SK-N-SH (cell line): ENCODE measurements around the gene PTTG1IP. TPM values are rescaled to one million over a fixed set of nuclear protein-coding genes. Genes with fewer than 3 reads are reported as not detected.

Experiments used
- CTCF ChIA-PET: fragments of 300-600, 350-600 bp; formaldehyde crosslinking; extraction: SDS; loops from one replicate; lab custom pipeline; 2021; lab: Yijun Ruan, JAX
- POLR2A ChIA-PET: fragments of 350-600 bp; sonication (Branson Sonifier 250); formaldehyde crosslinking; extraction: SDS; loops from one replicate; lab custom pipeline; 2020; ENCODE audit warnings: antibody characterized with exemption, inconsistent platforms; lab: Yijun Ruan, JAX
- DNase-seq: peaks from one replicate; pipeline ENCODE4 v3.0.0; 2012
- H2AFZ ChIP-seq: fragments of 200-600 bp; sonication (generic); 2 replicates; pipeline ENCODE4 v1.8.1; 2016; ENCODE audit warnings: antibody characterized with exemption, mild to moderate bottlenecking, low read depth
- H3F3A ChIP-seq: fragments of 200-600 bp; sonication (generic); replicated peaks from 2 replicates; pipeline ENCODE3; 2016; ENCODE audit warnings: antibody characterized with exemption, mild to moderate bottlenecking; ENCODE audit not compliant: insufficient read depth
- H3K27ac ChIP-seq, 2 experiments: fragments of 200-500 bp in 1 of 2; fragments of 200-600 bp in 1 of 2; sonication (Bioruptor generic) in 1 of 2; sonication (generic), shearing (Covaris generic) in 1 of 2; 2 replicates each; pipeline versions ENCODE4 v1.5.1 to v1.6.1; 2014 to 2016; ENCODE audit warnings: low read depth in 2 of 2, inconsistent platforms in 1 of 2, low read length in 1 of 2, mild to moderate bottlenecking in 1 of 2, mixed read lengths in 1 of 2
- H3K27me3 ChIP-seq: fragments of 200-600 bp; sonication (generic), shearing (Covaris generic); 2 replicates; pipeline ENCODE4 v1.6.1; 2016; ENCODE audit warnings: mixed run types; ENCODE audit not compliant: insufficient read depth
- H3K36me3 ChIP-seq, 2 experiments: fragments of 200-500 bp in 1 of 2; fragments of 200-600 bp in 1 of 2; sonication (Bioruptor generic) in 1 of 2; sonication (generic) in 1 of 2; replicated peaks in 1 of 2; 2 replicates each; pipeline versions ENCODE3 to v1.5.1; 2014 to 2016; ENCODE audit warnings: low read length in 1 of 2, mild to moderate bottlenecking in 1 of 2; ENCODE audit not compliant: insufficient read depth in 2 of 2, control insufficient read depth in 1 of 2
- H3K4me1 ChIP-seq, 2 experiments: fragments of 200-500 bp in 1 of 2; fragments of 200-600 bp in 1 of 2; sonication (Bioruptor generic) in 1 of 2; sonication (generic), shearing (Covaris generic) in 1 of 2; 2 replicates each; pipeline versions ENCODE4 v1.5.1 to v1.6.1; 2014 to 2016; ENCODE audit warnings: low read depth in 1 of 2, low read length in 1 of 2, mixed run types in 1 of 2; ENCODE audit not compliant: insufficient read depth in 2 of 2, control insufficient read depth in 1 of 2
- H3K4me2 ChIP-seq: fragments of 200-600 bp; sonication (generic), shearing (Covaris generic); 2 replicates; pipeline ENCODE4 v1.6.1; 2017; ENCODE audit warnings: mixed run types
- H3K4me3 ChIP-seq, 2 experiments: fragments of 200-500 bp in 1 of 2; fragments of 200-600 bp in 1 of 2; sonication (Bioruptor generic) in 1 of 2; sonication (generic), shearing (Covaris generic) in 1 of 2; 2 replicates each; pipeline versions ENCODE4 v1.5.1 to v1.8.1; 2014 to 2016; ENCODE audit warnings: low read depth in 2 of 2, inconsistent platforms in 1 of 2, low read length in 1 of 2, mild to moderate bottlenecking in 1 of 2, mixed read lengths in 1 of 2, moderate library complexity in 1 of 2
- H3K79me2 ChIP-seq: fragments of 200-600 bp; sonication (generic); 2 replicates; pipeline ENCODE4 v1.8.1; 2017; ENCODE audit warnings: mild to moderate bottlenecking; ENCODE audit not compliant: insufficient read depth
- H3K9ac ChIP-seq: fragments of 200-600 bp; sonication (generic); 2 replicates; pipeline ENCODE4 v1.6.1; 2017; ENCODE audit warnings: mixed run types
- H3K9me2 ChIP-seq: fragments of 200-600 bp; sonication (generic); 2 replicates; pipeline ENCODE4 v1.6.1; 2017; ENCODE audit warnings: mixed run types
- H3K9me3 ChIP-seq: fragments of 200-600 bp; sonication (generic); 2 replicates; pipeline ENCODE4 v1.6.1; 2017; ENCODE audit warnings: mixed run types, mild to moderate bottlenecking, moderate library complexity
- H4K20me1 ChIP-seq: fragments of 200-600 bp; sonication (generic); 2 replicates; pipeline ENCODE4 v1.6.1; 2017; ENCODE audit warnings: mild to moderate bottlenecking, mixed run types; ENCODE audit not compliant: insufficient read depth
- CTCF ChIP-seq: fragments of 200-600 bp; sonication (generic); IDR thresholded peaks from 2 replicates; pipeline ENCODE4 v1.6.1; 2017; ENCODE audit warnings: antibody characterized with exemption, mild to moderate bottlenecking, moderate library complexity
- ELF1 ChIP-seq: IDR thresholded peaks from 2 replicates; pipeline ENCODE4 v1.4.0; 2012
- EP300 ChIP-seq, 2 experiments: IDR thresholded peaks; 2 replicates each; pipeline versions ENCODE4 v1.4.0 to v1.6.1; 2012; ENCODE audit warnings: borderline replicate concordance in 1 of 2, low read depth in 1 of 2, low read length in 1 of 2
- FOSL2 ChIP-seq: IDR thresholded peaks from 2 replicates; pipeline ENCODE4 v1.4.0; 2012; ENCODE audit warnings: low read depth, mild to moderate bottlenecking, moderate library complexity, borderline replicate concordance
- IRF3 ChIP-seq: fragments of 150-350 bp; IDR thresholded peaks from 2 replicates; pipeline ENCODE4 v1.6.1; 2016; ENCODE audit warnings: mild to moderate bottlenecking, low read depth, low read length
- REST ChIP-seq: IDR thresholded peaks from 2 replicates; pipeline ENCODE4 v1.6.1; 2012; ENCODE audit warnings: mild to moderate bottlenecking, low read depth, low read length, moderate library complexity
- SMC3 ChIP-seq: IDR thresholded peaks from 2 replicates; pipeline ENCODE4 v1.6.1; 2012; ENCODE audit warnings: low read depth, low read length, improper control_type of control experiment
- USF1 ChIP-seq: IDR thresholded peaks from 2 replicates; pipeline ENCODE4 v1.4.0; 2012; ENCODE audit warnings: low read depth, borderline replicate concordance
- YY1 ChIP-seq: IDR thresholded peaks from 2 replicates; pipeline ENCODE4 v1.4.0; 2012; ENCODE audit warnings: low read depth, mild to moderate bottlenecking
- WGBS: methylation state at CpG from one replicate; pipeline ENCODE4 v1.1.6; 2017; ENCODE audit warnings: low lambda C conversion rate; 5-methylcytosine and 5-hydroxymethylcytosine counted together
- polyA plus RNA-seq, 3 experiments: library from polyadenylated mRNA; depleted of rRNA; stranded (reverse); fragments of >200 nt; gene quantifications; 2 replicates each; pipeline ENCODE4 v1.2.3, GENCODE V29; 2012

PTTG1IP gene
- polyA plus RNA-seq, 1 of the 3 experiments (the other 2 are of a cell fraction) = 171 TPM

GRCh38 chr21:44813727-44814126, 59.8 kb downstream of the PTTG1IP start:
- TF ChIP-seq SMC3 (no peak), CTCF (no peak), ELF1 (no peak), FOSL2 (no peak), YY1 (no peak), EP300 (IDR thresholded peaks at IDR 0.05; ENCODE audit: borderline replicate concordance in 1 of 2, low read depth in 1 of 2, low read length in 1 of 2) (no peak)
- no peaks in the 10 kb centered on the region for H3K9me3 ChIP-seq
- peaks cover 8 to 28% of the 10 kb centered on the region in 2 experiments; a peak in 3 of 4 replicates for H3K4me1 ChIP-seq
- ChIA-PET CTCF (interaction anchor here (1.9 to 3.0 kb wide), 3 partner anchors 13 to 20 kb away, joined by 10 to 22 read pairs (median 14); partner anchors contain the start of gene UBE2G2), POLR2A (interaction anchor here (3.0 kb wide), 1 partner anchor 9 kb away, joined by 14 read pairs; no protein-coding TSS in a partner anchor)
- no peak overlapping the region for H3K9ac ChIP-seq
- peaks cover 87% of the 10 kb centered on the region for H3K79me2 ChIP-seq
- peaks cover 7 to 23% of the 10 kb centered on the region in 2 experiments for H3K36me3 ChIP-seq
- H3K27ac ChIP-seq = no peak overlapping the region; a peak in 1 of 4 replicates
- no peak overlapping the region for H3K4me2 ChIP-seq
- no peaks in the 10 kb centered on the region for H3K9me2 ChIP-seq
- H2AFZ ChIP-seq = no peak overlapping the region
- WGBS = 91% methylated on average over 13 of the region's 18 CpGs
- peaks cover 63% of the 10 kb centered on the region for H4K20me1 ChIP-seq
- H3F3A ChIP-seq = peaks cover 6% of the 10 kb centered on the region
- H3K27me3 ChIP-seq = no peaks in the 10 kb centered on the region
- no peak for DNase-seq
- no peak overlapping the region for H3K4me3 ChIP-seq

- CTCF ChIA-PET = interaction anchor here (2.0 kb wide), 1 partner anchor 13 kb away, joined by 14 read pairs; the partner anchor contains the start of gene UBE2G2
These were observed 60.3 kb downstream of the PTTG1IP start for GRCh38 chr21:44813149-44813548.

More at GRCh38 chr21:44813149-44813548, 60.3 kb downstream of the PTTG1IP start:
- no peak overlapping the region for H3K4me3 ChIP-seq
- no peak overlapping the region for H2AFZ ChIP-seq
- no peak for TF ChIP-seq IRF3
- no peak for TF ChIP-seq FOSL2
- TF ChIP-seq USF1 = no peak
- TF ChIP-seq REST = no peak
- no peak overlapping the region for H3K9ac ChIP-seq
- peaks cover 8 to 28% of the 10 kb centered on the region in 2 experiments; a peak in 3 of 4 replicates for H3K4me1 ChIP-seq
- no peak overlapping the region; a peak in 1 of 4 replicates for H3K27ac ChIP-seq
- no peaks in the 10 kb centered on the region for H3K9me3 ChIP-seq
- no peaks in the 10 kb centered on the region for H3K9me2 ChIP-seq
- 94% methylated on average over 5 of the region's 10 CpGs for WGBS
- DNase-seq = no peak
- H3K27me3 ChIP-seq = no peaks in the 10 kb centered on the region
- peaks cover 6% of the 10 kb centered on the region for H3F3A ChIP-seq
- POLR2A ChIA-PET = no interaction called here
- H4K20me1 ChIP-seq = peaks cover 63% of the 10 kb centered on the region
- H3K79me2 ChIP-seq = peaks cover 87% of the 10 kb centered on the region
- H3K36me3 ChIP-seq = peaks cover 12 to 25% of the 10 kb centered on the region in 2 experiments
- H3K4me2 ChIP-seq = no peak overlapping the region
